Mesenteric fat pad (tissue), 1 donor: Measurements from ENCODE around the gene FBL. TPM values are rescaled to one million over a fixed set of nuclear protein-coding genes. Genes with fewer than 3 reads are reported as not detected.
"Not testable (repeated sequence)": the region's sequence is repeated elsewhere in the genome, so short reads cannot be mapped to it uniquely, and the experiment has no call there.

Experiments
- DNase-seq: peaks from one replicate; pipeline ENCODE4 v3.0.0-alpha.2; 2020; ENCODE audit warnings: low spot score
- total RNA-seq: library from RNA; stranded (reverse); fragmentation: NEBNext Ultra II Directional; extraction: Animal tissue kit (Norgen Biotek cat#: 25700); gene quantifications from one replicate; pipeline ENCODE4 v1.2.1, GENCODE V29; 2021
- donor health status: DM: yes; HTN: yes; CAD: no.

The FBL gene
- total RNA-seq, 1 donor from 2014 or later: 121 TPM

- peak; percentile 89 for DNase-seq
These were observed 31.3 kb upstream of the FBL start for GRCh38 chr19:39877488-39877887.

GRCh38 chr19:39876486-39876885 is 30.3 kb upstream of the FBL start:
- DNase-seq: not testable (repeated sequence)

- DNase-seq: peak; percentile 81
These were observed 29.3 kb upstream of the FBL start for GRCh38 chr19:39875401-39875864.

GRCh38 chr19:39874404-39874803 is 28.2 kb upstream of the FBL start:
- DNase-seq: peak; percentile 18

- peak; percentile 84 for DNase-seq
These were observed 27.2 kb upstream of the FBL start for GRCh38 chr19:39873385-39873784.

GRCh38 chr19:39871886-39872866 is 26.0 kb upstream of the FBL start:
- DNase-seq: no peak

- DNase-seq: no peak
These were observed 25.2 kb upstream of the FBL start for GRCh38 chr19:39871362-39871761.

GRCh38 chr19:39870171-39870971 is 24.2 kb upstream of the FBL start:
- DNase-seq: no peak

- DNase-seq: no peak
These were observed 21.8 kb upstream of the FBL start for GRCh38 chr19:39867952-39868351.

- DNase-seq: no peak
These were observed 21.0 kb upstream of the FBL start for GRCh38 chr19:39867133-39867532.

GRCh38 chr19:39865953-39866352 is 19.8 kb upstream of the FBL start:
- no peak for DNase-seq

GRCh38 chr19:39865186-39865585 is 19.0 kb upstream of the FBL start:
- DNase-seq: no peak

- no peak for DNase-seq
These were observed 17.9 kb upstream of the FBL start for GRCh38 chr19:39864118-39864517.

- DNase-seq: no peak
These were observed 12.4 kb upstream of the FBL start for GRCh38 chr19:39858541-39858940.

GRCh38 chr19:39852882-39853281 is 6.7 kb upstream of the FBL start:
- DNase-seq: no peak

- DNase-seq: no peak
These were observed 4.7 kb upstream of the FBL start for GRCh38 chr19:39850892-39851291.

- DNase-seq: no peak
These were observed 2.2 kb upstream of the FBL start for GRCh38 chr19:39848392-39848791.

- DNase-seq: no peak
These were observed 1.3 kb upstream of the FBL start for GRCh38 chr19:39847525-39847924.

- DNase-seq: no peak
These were observed 703 bp upstream of the FBL start for GRCh38 chr19:39846678-39847486.

- DNase-seq: no peak
These were observed 621 bp downstream of the FBL start for GRCh38 chr19:39845584-39845932.

- no peak for DNase-seq
These were observed 1.0 kb downstream of the FBL start for GRCh38 chr19:39845172-39845571.
